GM18526 (cell line): Measurements from ENCODE around the gene GIN1.

Experiments
- POLR2A ChIP-seq: IDR thresholded peaks from 3 replicates; pipeline ENCODE4 v1.6.1; 2011; ENCODE audit not compliant: insufficient read length; ENCODE audit errors: extremely low read depth

The GIN1 gene

DNA sequence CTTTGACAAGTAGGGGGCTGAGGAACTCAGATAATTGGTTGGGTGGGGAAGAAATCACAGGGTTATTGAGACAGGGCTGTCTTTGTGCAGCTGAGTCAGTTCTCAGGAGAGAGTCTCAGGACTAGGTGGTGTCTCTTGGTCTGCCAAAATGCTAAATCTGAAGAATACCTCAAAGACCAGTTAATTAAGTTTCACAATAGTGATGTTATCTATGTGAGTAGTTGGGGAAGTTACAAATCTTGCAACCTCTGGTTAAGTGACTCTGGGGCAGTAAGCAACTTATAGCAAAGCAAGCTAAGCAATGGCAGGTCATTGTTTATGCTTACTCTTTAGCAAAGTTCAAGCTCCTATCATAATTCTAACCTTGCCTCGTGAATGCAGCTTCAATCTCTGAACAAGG lies 53.6 kb downstream of the GIN1 start:
- TF ChIP-seq POLR2A: no peak

DNA sequence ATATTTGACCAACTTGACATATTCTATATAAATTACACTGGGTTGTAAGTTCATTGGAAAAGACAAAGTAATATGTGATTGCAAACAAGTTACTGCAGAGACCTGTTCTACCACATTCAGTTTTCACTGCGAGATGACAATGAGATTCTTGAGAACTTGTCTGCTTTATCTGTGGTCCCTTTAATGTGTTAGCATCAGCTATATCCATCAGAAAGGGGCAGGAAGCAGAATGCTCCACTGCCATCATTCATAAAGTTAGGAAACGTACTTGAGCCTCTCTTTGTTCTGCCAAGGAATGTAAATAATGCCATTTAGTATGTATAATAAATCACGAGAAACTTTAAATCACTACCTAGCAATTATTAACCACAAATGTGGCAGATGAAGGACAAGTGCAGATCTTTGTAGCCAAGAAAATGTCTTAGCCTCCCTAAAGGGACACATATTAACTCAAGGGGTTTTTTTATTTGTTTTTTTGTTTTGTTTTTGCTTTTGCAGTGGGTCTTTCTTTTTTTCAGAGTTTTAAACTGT lies 59.4 kb downstream of the GIN1 start:
- no peak for TF ChIP-seq POLR2A

DNA sequence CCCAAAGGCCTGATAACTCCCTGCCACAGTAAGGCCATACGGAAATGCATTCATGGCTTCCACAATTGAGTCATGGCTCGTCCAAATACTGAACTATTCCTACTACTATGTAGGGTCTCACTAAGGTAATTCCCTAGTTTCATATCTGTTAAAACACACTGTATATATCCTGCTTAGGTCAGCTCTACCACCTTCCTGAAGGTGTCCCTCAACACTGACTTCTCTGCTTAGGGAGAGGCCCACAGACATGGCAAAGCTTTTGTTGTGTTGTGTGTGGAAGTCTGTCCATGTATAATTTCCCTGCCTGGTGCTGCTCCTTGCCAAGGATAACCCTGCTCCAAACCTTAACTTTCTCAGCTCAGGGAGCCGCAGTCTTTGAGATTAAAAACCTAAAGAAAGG lies 60.4 kb downstream of the GIN1 start:
- TF ChIP-seq POLR2A: no peak

DNA sequence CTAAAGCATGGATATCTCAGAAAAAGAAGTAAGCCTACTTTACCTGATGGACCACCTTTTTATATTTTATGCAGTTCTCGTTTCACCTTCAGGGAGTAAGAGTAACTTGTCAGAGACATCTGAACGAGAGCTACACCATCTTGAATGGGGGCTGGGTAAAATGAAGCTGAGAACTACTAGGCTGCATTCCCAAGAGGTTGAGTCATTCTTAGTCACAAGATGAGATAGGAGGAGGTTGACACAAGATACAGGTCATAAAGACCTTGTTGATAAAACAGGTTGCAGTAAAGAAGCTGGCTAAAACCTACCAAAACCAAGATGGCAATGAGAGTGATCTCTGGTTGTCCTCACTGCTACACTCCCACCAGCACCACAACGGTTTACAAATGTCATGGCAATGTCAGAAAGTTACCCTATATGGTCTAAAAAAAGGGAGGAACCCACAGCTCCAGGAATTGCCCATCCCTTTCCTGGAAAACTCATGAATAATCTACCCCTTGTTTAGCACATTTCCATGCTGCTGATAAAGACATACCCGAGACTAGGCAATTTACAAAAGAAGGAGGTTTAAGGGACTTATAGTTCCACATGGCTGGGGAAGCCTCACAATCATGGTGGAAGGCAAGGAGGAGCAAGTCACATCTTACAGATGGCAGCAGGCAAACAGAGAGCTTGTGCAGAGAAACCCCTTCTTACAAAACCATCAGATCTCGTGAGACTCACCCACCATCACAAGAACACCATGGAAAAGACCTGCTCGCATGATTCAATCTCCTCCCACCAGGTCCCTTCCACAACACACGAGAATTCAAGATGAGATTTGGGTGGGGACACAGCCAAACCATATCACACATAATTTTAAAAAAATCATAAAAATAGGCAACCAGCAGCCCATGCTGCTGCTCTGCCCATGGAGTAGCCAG lies 62.5 kb downstream of the GIN1 start:
- no peak for TF ChIP-seq POLR2A

DNA sequence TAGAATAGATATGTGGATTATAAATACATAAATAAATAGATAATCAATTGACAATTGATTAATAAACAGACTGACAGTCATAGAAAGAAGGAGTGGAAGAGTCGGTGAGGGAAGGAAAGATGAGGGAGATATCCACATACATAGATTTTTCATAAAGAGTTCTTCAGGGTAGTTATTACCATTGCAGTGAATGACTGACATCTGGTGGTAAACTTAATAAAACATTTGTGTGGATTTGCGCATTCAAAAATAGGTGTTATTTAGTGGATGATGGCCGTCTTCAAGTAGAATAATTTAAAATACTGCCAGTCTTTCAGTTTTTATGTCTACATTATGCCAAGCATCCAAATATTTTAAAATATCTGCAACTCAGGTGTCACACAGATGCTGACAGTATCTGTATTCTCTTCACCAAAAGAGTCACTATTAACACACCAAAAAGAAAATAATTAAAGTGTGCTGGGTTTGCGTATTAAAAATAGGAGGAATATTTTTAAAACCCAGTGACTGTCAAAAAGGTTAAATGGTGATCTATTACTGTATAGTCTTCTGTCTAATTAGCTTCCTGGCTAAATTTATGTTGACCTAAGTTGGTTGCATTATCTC lies 78.8 kb downstream of the GIN1 start:
- TF ChIP-seq POLR2A: no peak

DNA sequence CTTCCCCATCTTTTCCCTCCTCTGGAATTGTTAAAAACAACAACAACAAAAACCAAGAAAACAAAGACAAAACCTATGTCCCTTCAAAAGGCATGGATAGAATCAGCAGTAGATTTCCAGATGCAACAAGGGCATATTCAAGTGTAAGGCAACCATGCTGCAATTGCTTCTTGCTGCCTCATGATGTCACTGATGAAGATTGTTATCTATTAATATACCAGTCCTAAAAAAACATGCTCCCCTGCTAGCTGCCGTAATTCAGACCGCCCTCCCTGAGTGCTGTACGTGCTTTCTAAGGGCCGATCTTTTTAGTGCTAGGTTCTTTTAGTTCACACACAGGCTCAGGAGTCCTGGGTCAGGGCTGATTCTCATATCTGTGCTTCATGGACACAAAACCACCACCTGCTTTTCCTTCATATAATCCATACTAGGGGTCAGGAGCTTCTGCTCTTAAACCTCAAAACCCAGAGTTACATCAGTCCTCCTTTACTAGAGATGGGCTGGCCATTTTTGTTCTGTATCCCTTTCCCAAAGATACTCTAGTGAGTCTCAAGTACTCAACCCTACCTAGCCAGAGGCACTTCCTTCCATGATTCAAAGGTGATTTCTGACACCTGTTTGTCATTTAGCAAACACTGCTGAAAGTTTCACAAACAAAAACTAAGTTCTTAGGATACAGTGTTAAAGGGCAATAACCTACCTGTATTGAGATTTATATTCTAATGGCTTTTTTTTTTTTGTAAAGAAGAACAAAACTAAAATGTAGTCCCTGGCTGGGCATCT lies 82.1 kb downstream of the GIN1 start:
- no peak for TF ChIP-seq POLR2A

DNA sequence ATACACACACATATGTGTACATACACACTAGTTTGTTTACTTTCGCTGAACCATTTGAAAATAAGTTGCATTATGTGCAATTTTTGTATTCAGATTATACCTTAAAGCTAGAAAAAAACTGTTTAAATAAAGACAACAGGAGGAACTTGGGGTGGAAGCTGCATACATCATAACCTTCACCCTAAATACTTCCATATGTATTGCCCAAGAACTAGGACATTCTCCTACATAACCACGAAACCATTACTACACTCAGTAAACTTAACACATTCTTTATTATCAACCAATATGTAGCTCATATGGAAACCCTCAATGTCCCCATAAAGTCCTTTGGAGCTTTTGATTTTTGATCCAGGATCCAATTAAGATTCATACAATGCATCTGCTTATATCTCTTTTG lies 83.3 kb downstream of the GIN1 start:
- no peak for TF ChIP-seq POLR2A
